T-helper 1 cell treated with Interleukin-12 subunit alpha and Interleukin-12 subunit beta and Interleukin-4 antibody, amounts not matched to agents 30 ng/mL and 1 ng/mL, for 36 hours (primary cell): ENCODE data around the gene ADRA2C. TPM values are rescaled to one million over a fixed set of nuclear protein-coding genes. Genes with fewer than 3 reads are reported as not detected.

ENCODE experiments used
- intact Hi-C: fragments of 100-400 bp; cut with micrococcal nuclease; formaldehyde crosslinking; loops from one replicate; pipeline ENCODE4 v1.15.1; 2024
- total RNA-seq: library from RNA; stranded (reverse); gene quantifications from 2 replicates; pipeline ENCODE4 v1.2.3, GENCODE V29; 2022

Gene ADRA2C
- total RNA-seq: not detected in 2 replicates

GRCh38 chr4:3766036-3766784, at the start of gene ADRA2C:
TSS of gene ADRA2C (plus strand) at chr4:3766385. CDS start at chr4:3766607, 222 bp downstream.
- intact Hi-C loops: loop anchor here (5.0 kb wide), 1 partner anchor 116 kb away; no protein-coding TSS in a partner anchor

GRCh38 chr4:3716631-3717235, 49.5 kb upstream of the ADRA2C start:
- intact Hi-C loops: no loop called here

GRCh38 chr4:3717241-3717640, 48.9 kb upstream of the ADRA2C start:
- intact Hi-C loops: no loop called here

DNA sequence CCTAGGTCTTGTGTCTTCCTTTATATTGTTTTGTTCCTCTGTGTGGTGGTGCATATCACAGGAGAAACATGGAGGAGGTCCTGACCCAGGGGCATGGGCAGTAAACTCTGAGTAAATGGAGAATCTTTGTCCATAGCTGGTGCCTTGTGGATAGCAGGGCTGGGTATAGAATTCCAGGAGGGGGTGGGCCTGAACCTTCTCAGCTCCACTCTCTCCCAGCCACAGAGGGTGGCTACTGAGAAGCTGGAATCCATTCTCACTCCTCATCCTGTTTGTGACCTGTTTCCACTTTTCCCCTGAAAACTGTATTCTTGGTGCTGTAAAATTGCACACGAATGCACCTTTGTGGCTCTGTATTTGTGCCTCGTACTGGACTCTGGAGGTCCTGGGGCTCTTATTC, 47.7 kb upstream of the ADRA2C start:
- intact Hi-C loops: no loop called here

GRCh38 chr4:3719191-3719590, 47.0 kb upstream of the ADRA2C start:
- intact Hi-C loops: no loop called here

DNA sequence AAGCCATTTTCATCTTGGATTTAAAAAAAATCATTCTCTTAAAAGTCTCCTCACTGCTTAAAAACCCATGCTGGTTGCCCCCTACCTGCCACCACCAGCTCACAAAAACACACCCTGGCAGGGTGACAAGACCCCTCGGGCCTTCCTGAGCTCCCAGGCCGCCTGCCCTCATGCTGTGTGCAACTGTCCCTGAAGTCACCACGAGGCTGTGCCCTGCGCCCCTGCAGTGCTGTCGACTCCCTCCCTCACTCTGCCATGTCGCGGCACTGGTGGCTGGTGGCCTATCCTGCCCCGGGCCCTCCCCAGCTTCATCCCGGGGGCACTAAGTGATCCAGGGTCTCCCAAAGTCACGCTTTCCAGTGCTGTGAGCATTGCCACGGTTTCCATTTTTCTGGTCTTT, 46.3 kb upstream of the ADRA2C start:
- intact Hi-C loops: no loop called here

DNA sequence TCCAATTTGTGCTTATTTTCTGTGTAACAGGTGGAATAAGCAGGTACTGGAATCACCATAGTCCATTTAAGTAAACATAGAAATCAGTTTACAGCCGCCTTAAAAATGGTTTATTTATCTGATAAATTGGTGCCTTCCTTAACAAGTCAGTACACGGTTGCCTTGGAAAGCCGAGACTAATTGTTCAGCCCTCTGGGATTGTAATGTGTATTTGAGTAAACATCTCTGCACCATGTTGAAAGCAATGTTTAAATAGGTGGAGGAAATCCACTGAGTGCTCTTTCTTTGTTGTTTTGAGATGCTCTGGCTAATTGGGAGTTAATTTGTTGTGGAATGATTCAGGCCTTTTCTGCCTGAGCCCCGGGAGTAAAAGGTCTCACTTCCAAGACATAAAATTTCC, 45.7 kb upstream of the ADRA2C start:
- intact Hi-C loops: no loop called here

DNA sequence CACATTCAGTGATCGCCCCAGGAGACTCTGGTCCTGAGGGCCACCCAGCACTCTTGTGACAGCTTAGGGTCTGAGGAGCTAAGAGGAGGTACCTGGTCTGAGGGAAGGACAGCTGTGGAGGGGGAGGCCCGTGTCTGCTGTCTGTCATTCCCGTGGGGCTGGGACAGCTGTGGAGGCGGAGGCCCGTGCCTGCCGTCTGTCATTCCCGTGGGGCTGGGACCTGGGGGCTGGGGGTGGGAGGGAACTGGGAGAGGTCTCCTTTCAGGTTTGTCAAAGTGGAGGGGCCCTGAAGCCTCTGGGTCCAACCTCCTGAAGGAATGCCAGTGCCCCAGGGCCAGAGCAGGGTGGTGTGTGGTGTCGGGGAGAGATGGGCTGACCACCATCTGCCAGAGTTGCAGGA, 45.0 kb upstream of the ADRA2C start:
- intact Hi-C loops: no loop called here

DNA sequence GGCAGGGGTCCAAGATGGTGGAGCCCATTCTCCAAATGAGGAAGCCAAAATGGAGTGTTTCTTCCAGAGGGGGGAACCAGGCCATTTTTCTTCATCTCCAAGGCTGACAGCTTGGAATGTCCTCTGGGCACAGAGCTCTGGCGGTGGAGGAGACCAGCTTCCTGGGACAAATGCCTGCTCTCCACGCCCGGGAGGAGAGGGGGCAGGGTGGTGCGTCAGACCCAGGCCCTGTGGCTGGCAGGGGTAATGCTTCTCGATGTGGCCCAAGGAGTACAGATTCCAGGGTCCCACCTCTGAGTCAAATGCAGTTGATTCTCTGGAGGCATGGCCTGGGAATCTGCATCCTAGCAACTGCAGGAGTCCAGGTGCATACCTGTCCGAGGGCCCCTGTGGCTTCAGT, 44.6 kb upstream of the ADRA2C start:
- intact Hi-C loops: no loop called here

DNA sequence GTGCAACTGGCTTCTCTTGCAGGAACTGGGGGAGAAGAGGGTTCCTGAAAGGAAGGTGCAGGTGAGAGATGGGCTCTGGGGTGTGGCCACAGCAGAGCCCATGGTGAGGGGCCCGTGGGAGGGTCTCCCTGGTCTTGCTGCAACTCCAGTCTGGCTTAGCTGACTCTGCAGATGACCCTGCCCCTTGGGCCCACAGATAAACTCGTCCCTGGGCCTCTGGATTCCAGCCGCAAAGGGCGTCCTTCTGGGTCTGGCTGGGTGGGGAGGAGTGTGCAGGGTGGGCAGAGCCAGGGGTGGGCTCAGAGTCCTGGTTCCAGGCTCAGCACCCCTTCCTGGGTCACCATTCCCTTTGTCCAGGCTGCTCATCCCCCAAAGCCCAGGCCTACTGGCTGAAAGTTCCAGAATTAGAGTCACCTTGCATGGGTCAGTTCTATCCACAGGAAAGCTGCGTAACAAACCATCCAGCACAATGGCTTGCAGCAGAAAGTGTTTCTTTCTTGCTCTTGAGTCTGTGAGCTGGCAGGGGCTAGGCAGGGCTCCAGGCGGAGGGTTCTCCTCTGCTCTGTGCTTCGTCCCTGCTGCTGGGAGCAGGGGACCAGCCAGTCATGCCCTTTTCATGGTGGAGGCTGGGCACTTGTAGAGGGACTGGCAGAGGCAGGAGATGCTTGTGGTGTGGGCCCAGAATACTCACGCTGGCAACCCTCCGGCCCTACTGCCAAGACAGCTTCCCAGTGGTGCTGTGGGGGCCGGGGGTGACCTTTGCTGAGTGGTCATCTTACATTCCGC, 43.5 kb upstream of the ADRA2C start:
- intact Hi-C loops: no loop called here

DNA sequence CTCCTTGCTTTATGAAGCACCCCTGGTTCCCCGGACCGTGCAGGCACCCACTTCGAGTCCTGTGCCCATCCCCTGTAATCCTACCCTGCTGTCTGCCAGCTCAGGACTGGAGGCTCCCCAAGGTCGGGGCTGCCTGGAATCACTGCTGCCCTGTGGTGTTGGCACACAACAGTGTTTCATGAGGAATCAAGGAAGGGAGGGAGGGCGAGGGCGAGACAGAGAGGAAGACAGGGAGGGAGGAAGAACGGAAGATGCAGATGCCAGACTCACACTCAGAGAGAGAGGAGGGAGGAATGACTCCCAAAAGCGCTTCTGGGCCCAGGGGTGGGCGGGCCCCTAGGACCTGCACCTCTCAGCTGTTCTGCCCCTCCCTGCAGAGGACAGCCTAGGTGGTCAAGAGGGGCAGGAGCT, 42.9 kb upstream of the ADRA2C start:
- intact Hi-C loops: no loop called here

DNA sequence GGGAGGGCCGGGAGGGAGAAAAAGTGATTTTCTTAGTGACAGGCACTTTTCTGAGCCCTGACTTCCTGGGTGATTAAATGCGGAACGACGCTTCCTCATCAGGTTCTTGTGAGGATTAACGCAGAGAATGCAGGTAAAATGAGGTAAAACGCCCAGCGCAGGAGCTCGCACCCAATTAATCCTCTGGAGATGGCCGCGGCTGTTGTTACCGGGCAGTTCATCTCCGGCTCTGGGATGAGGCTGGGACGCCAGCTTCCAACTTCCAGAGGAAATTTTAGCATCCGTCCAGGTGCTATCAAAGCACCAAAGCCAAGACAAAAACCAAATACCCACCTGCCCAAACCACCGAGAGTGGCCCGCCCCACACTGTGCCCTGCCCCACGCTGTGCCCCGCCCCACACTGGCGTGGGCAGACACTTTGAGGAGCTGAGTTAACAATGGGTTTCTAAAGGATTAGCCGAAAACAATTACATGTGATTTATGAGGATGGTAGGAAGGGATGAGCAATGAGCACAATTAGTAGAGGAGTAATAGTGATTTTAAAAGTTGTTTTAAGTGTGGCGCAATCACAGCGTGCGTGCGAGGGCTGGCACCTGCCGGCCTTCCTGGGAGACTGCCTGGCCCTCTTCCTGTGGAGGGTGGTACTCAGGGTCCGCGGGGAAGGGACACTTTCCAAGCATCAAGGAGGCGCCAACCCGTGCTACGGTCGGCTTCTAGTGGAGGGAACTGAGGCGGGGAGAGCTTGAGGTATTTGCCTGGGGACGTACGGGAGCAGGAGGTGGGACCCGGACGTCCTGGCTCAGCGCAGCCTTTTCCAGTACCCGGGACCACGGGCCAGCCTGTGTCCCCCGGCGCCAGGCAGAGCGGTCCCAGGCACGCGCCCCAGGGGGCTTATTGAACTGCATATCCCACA, 41.6 kb upstream of the ADRA2C start:
- intact Hi-C loops: no loop called here

GRCh38 chr4:3725936-3726870, 40.0 kb upstream of the ADRA2C start:
- intact Hi-C loops: no loop called here

GRCh38 chr4:3727847-3728469, 38.2 kb upstream of the ADRA2C start:
- intact Hi-C loops: no loop called here

DNA sequence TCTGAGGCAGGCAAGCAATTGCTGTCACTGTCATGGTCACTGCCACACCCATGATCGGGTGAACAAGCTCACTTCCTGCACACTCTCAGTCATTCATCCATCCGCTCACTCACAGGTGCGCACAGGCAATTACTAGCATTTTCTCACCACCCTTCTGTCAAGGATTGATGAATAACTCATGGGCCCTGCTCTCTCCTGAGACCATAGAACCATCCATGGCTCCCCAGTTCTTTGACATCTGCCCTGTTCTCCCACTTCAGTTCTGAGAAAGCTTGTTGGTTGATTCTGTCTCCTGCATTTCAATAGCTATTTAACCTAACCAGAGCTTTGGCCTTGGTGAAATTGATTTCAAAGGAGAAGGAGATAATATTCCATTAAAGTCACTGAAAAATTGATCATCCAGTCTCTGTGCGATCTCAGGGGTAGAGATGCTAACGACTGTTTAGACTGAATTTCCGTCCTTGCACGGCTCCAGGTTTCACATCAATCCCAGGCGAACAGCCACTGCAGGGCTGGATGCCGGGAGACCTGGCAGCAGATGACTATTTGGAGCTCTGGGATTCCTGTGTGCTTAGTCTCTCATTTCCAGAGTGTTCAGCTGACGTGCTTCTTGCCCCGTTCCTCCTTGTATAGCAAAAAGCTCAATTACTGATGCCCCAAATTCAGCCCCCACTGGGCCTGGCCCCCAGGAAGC, 36.9 kb upstream of the ADRA2C start:
- intact Hi-C loops: no loop called here

DNA sequence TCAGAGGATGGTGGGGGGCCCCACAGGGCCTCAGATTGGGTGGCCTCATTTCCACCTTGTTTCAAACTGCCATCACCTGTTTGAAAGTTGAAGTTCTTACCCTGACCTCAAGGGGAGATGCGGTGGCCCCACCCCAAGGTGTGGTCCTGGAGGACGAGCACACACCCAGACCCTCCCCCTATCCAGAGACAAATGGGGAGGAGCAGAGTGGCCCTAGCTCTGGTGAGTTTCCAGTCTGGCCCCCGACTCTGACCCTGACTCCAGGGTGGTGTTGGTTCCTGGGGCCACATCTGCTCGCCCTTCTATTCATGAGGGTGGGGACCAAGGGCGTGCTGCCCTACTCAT, 36.3 kb upstream of the ADRA2C start:
- intact Hi-C loops: no loop called here

DNA sequence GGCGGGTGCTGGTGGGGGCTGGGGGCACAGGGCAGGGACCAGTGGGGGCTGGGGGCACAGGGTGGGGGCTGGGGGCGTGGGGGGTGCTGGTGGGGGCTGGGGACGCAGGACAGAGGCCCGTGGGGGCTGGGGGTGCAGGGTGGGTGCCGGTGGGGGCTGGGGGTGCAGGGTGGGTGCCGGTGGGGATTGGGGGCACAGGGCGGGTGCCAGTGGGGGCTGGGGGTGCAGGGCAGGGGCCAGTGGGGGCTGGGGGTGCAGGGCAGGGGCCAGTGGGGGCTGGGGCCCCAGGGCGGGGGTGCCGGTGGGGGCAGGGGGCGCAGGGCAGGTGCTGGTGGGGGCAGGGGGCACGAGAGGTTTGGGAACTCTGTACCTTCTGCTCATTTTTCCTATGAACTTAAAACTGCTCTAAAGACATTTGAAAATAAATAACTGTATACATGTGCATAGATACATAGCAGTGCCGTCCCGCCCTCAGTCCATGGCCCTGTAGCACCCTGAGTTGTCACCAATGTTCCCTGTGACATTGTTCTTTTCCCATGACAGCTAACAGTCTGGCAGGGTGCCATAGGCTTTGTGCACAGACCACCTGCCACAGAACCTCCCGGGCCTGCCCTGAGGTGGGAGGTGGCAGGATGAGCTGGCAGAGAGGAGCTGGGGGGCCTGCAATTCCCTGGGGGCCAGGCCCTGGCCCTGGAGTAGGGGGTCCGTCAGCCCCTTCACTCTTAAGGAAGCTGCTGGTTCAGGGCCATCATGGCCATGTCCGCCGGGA, 35.6 kb upstream of the ADRA2C start:
- intact Hi-C loops: no loop called here
